WTC11 (cell line): ENCODE measurements around the gene CSNK1A1L. TPM values are rescaled to one million over a fixed set of nuclear protein-coding genes. Genes with fewer than 3 reads are reported as not detected.

Source experiments
- ATAC-seq: fragments of 200-7000 bp; cut with Tn5 transposase; 2 replicates; pipeline ENCODE4 v1.10.0; 2021; ENCODE audit warnings: mild to moderate bottlenecking, moderate library complexity
- CTCF ChIA-PET: fragments of 300-600 bp; sonication (Branson Sonifier 250); formaldehyde crosslinking; loops from one replicate; lab custom pipeline; 2021; ENCODE audit warnings: antibody characterized with exemption; lab: Charles Lee
- POLR2A ChIA-PET: fragments of 350-600 bp; sonication (Branson Sonifier 250); formaldehyde crosslinking; loops from one replicate; lab custom pipeline; 2021; ENCODE audit warnings: antibody characterized with exemption; lab: Charles Lee
- DNase-seq: peaks from one replicate; pipeline ENCODE4 v3.0.0; 2021; ENCODE audit warnings: low spot score
- H3K27ac Mint-ChIP-seq: 2 replicates; pipeline ENCODE4 v1.8.0; 2021; ENCODE audit warnings: mixed read lengths
- H3K27me3 Mint-ChIP-seq: 2 replicates; pipeline ENCODE4 v1.8.0; 2021; ENCODE audit warnings: low read depth, mild to moderate bottlenecking, moderate library complexity, mixed read lengths
- H3K36me3 Mint-ChIP-seq: 2 replicates; pipeline ENCODE4 v1.8.0; 2021; ENCODE audit warnings: mixed read lengths
- H3K4me1 Mint-ChIP-seq: 2 replicates; pipeline ENCODE4 v1.8.0; 2022; ENCODE audit warnings: mixed read lengths
- H3K4me3 Mint-ChIP-seq: 2 replicates; pipeline ENCODE4 v1.8.0; 2021; ENCODE audit warnings: mild to moderate bottlenecking, moderate library complexity, mixed read lengths
- H3K9me3 Mint-ChIP-seq: 2 replicates; pipeline ENCODE4 v1.8.0; 2021; ENCODE audit warnings: mixed read lengths
- ATF1 ChIP-seq: sonication (generic); formaldehyde crosslinking; IDR thresholded peaks from 2 replicates; pipeline ENCODE4 v1.8.1; 2023; ENCODE audit warnings: mild to moderate bottlenecking, moderate library complexity, missing genetic modification reagents
- CREB1 ChIP-seq: sonication (generic); formaldehyde crosslinking; IDR thresholded peaks from 2 replicates; pipeline ENCODE4 v1.8.0; 2023; ENCODE audit warnings: mild to moderate bottlenecking, missing genetic modification reagents
- CREM ChIP-seq: sonication (generic); formaldehyde crosslinking; IDR thresholded peaks from 2 replicates; pipeline ENCODE4 v1.8.1; 2022; ENCODE audit warnings: mild to moderate bottlenecking, missing genetic modification reagents, moderate library complexity
- CTCF ChIP-seq: fragments of 200-600 bp; IDR thresholded peaks from 2 replicates; pipeline ENCODE4 v1.8.0; 2022; ENCODE audit warnings: antibody characterized with exemption
- E2F5 ChIP-seq: sonication (generic); formaldehyde crosslinking; IDR thresholded peaks from 2 replicates; pipeline ENCODE4 v1.8.1; 2022; ENCODE audit warnings: mild to moderate bottlenecking, moderate library complexity, missing genetic modification reagents
- IRF2 ChIP-seq: sonication (generic); formaldehyde crosslinking; IDR thresholded peaks from 2 replicates; pipeline ENCODE4 v1.8.0; 2022; ENCODE audit warnings: low read depth, missing genetic modification reagents, borderline replicate concordance
- MYBL2 ChIP-seq: sonication (generic); formaldehyde crosslinking; IDR thresholded peaks from 2 replicates; pipeline ENCODE4 v1.8.1; 2023; ENCODE audit warnings: mild to moderate bottlenecking, moderate library complexity, missing genetic modification reagents
- NR1H2 ChIP-seq: sonication (generic); formaldehyde crosslinking; IDR thresholded peaks from 2 replicates; pipeline ENCODE4 v1.9.0; 2021; ENCODE audit warnings: mild to moderate bottlenecking, moderate library complexity, missing genetic modification reagents
- NR3C1 ChIP-seq: sonication (generic); formaldehyde crosslinking; conservative IDR thresholded peaks from 2 replicates; pipeline ENCODE4 v1.8.1; 2023; ENCODE audit warnings: low read depth, mild to moderate bottlenecking, missing genetic modification reagents
- SP1 ChIP-seq: sonication (generic); formaldehyde crosslinking; conservative IDR thresholded peaks from 2 replicates; pipeline ENCODE4 v1.8.1; 2022; ENCODE audit warnings: missing genetic modification reagents
- TEAD4 ChIP-seq: sonication (generic); formaldehyde crosslinking; IDR thresholded peaks from 2 replicates; pipeline ENCODE4 v1.8.0; 2022; ENCODE audit warnings: mild to moderate bottlenecking, missing genetic modification reagents
- ZBTB43 ChIP-seq: sonication (generic); formaldehyde crosslinking; IDR thresholded peaks from 2 replicates; pipeline ENCODE4 v1.8.1; 2023; ENCODE audit warnings: mild to moderate bottlenecking, missing genetic modification reagents
- ZNF138 ChIP-seq: sonication (generic); formaldehyde crosslinking; conservative IDR thresholded peaks from 2 replicates; pipeline ENCODE4 v1.8.1; 2022; ENCODE audit warnings: mild to moderate bottlenecking, moderate library complexity, missing genetic modification reagents
- ZNF532 ChIP-seq: fragments of 250-450 bp; sonication (Bioruptor Pico); IDR thresholded peaks from 2 replicates; pipeline ENCODE4 v1.9.0; 2021; ENCODE audit warnings: mild to moderate bottlenecking, borderline replicate concordance
- total RNA-seq: library from RNA; stranded (reverse); gene quantifications from 3 replicates; pipeline ENCODE4 v1.2.3, GENCODE V29; 2021
- TF ChIP-seq, protein P1 (sequence below): sonication (generic); formaldehyde crosslinking; IDR thresholded peaks from 2 replicates; pipeline ENCODE4 v1.8.0; 2023; ENCODE audit warnings: missing genetic modification reagents
- TF ChIP-seq, protein P2 (sequence below): fragments of 250-450 bp; sonication (Bioruptor Pico); IDR thresholded peaks from 2 replicates; pipeline ENCODE4 v1.9.0; 2021; ENCODE audit warnings: mild to moderate bottlenecking
- TF ChIP-seq, protein P3 (sequence below): sonication (generic); formaldehyde crosslinking; IDR thresholded peaks from 2 replicates; pipeline ENCODE4 v1.8.1; 2023; ENCODE audit warnings: mild to moderate bottlenecking, missing genetic modification reagents, borderline replicate concordance

CSNK1A1L gene
- total RNA-seq, 1 experiment from 2014 or later: not detected

- POLR2A ChIA-PET: interaction anchor here (0.6 kb wide), 1 partner anchor 379 kb away, joined by 4 read pairs; no protein-coding TSS in a partner anchor
- no peak for TF ChIP-seq NR1H2 (CRISPR knock-in tag)
- TF ChIP-seq NR3C1 (CRISPR knock-in tag): no peak
- no peak for TF ChIP-seq ATF1 (CRISPR knock-in tag)
- no peak for ATAC-seq
- no peak overlapping the region for H3K4me3 Mint-ChIP-seq
- no peaks in the 10 kb centered on the region for H3K9me3 Mint-ChIP-seq
- peaks cover 17% of the 10 kb centered on the region for H3K4me1 Mint-ChIP-seq
- no peak overlapping the region for H3K27ac Mint-ChIP-seq
- H3K36me3 Mint-ChIP-seq: no peaks in the 10 kb centered on the region
- H3K27me3 Mint-ChIP-seq: no peaks in the 10 kb centered on the region
- CTCF ChIA-PET: interaction anchor here (0.6 kb wide), 1 partner anchor 200 kb away, joined by 4 read pairs; no protein-coding TSS in a partner anchor
- DNase-seq: no peak
These were observed 35.8 kb downstream of the CSNK1A1L start for GRCh38 chr13:37069597-37070103.

DNA sequence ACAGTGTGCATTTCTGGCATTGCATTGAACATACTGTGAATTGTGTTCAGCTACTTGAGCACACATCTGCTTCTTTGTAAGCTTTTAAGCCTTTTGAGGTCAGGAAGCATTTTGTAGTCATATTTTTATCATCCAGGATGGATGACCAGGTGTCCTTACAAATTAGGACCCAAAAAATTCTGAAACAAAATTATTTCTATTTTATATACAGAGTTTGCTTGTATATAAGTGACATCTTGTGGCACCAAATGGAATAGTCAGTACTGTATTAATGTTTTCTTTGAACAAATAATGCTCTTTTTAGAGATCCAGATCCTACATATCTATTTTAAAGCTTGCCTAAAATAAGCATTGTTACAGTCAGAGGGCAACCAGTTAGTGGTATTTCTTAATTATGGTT lies 36.5 kb downstream of the CSNK1A1L start:
- CTCF ChIA-PET: no interaction called here
- Mint-ChIP-seq H3K4me3 (no peak overlapping the region), H3K27me3 (no peaks in the 10 kb centered on the region), H3K9me3 (no peaks in the 10 kb centered on the region), H3K4me1 (peaks cover 17% of the 10 kb centered on the region), H3K36me3 (no peaks in the 10 kb centered on the region), H3K27ac (no peak overlapping the region)
- DNase-seq: no peak
- no peak for ATAC-seq
- TF ChIP-seq E2F5 (CRISPR knock-in tag) (no peak), ZNF138 (CRISPR knock-in tag) (no peak), CREB1 (CRISPR knock-in tag) (no peak), ZBTB43 (CRISPR knock-in tag) (no peak), MYBL2 (no peak), CTCF (no peak), IRF2 (no peak), ATF1 (CRISPR knock-in tag) (no peak)
- TF ChIP-seq, protein P1, sequence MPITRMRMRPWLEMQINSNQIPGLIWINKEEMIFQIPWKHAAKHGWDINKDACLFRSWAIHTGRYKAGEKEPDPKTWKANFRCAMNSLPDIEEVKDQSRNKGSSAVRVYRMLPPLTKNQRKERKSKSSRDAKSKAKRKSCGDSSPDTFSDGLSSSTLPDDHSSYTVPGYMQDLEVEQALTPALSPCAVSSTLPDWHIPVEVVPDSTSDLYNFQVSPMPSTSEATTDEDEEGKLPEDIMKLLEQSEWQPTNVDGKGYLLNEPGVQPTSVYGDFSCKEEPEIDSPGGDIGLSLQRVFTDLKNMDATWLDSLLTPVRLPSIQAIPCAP (CRISPR knock-in tag): no peak
- TF ChIP-seq, protein P2, sequence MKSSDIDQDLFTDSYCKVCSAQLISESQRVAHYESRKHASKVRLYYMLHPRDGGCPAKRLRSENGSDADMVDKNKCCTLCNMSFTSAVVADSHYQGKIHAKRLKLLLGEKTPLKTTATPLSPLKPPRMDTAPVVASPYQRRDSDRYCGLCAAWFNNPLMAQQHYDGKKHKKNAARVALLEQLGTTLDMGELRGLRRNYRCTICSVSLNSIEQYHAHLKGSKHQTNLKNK: no peak
- POLR2A ChIA-PET: no interaction called here

DNA sequence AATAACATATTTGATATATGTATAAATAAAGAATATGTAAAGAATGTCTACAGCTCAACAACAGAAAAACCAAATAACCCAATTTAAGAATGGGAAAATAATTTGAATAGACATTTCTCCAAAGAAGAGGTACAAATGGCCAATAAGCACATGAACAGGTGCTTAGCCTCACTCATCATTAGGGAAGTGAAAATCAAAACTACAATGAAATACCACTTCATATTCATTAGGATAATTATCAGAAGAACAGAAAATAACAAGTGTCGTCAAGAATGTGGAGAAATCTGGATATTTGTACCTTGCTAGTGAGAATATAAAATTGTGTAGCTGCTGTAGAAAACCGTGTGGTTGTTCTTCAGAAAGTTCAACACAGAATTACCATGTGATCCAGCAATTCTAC lies 37.6 kb downstream of the CSNK1A1L start:
- no peak for DNase-seq
- no peak for ATAC-seq
- CTCF ChIA-PET: no interaction called here
- POLR2A ChIA-PET: no interaction called here
- Mint-ChIP-seq H3K4me3 (no peak overlapping the region), H3K27ac (no peak overlapping the region), H3K27me3 (peaks cover 2% of the 10 kb centered on the region; the same call in 1 of the 2 replicates), H3K4me1 (peaks cover 15% of the 10 kb centered on the region), H3K9me3 (no peaks in the 10 kb centered on the region), H3K36me3 (no peaks in the 10 kb centered on the region)
- TF ChIP-seq SP1 (CRISPR knock-in tag): no peak
- no peak for TF ChIP-seq ZNF532 (CRISPR knock-in tag)
- TF ChIP-seq, protein P3, sequence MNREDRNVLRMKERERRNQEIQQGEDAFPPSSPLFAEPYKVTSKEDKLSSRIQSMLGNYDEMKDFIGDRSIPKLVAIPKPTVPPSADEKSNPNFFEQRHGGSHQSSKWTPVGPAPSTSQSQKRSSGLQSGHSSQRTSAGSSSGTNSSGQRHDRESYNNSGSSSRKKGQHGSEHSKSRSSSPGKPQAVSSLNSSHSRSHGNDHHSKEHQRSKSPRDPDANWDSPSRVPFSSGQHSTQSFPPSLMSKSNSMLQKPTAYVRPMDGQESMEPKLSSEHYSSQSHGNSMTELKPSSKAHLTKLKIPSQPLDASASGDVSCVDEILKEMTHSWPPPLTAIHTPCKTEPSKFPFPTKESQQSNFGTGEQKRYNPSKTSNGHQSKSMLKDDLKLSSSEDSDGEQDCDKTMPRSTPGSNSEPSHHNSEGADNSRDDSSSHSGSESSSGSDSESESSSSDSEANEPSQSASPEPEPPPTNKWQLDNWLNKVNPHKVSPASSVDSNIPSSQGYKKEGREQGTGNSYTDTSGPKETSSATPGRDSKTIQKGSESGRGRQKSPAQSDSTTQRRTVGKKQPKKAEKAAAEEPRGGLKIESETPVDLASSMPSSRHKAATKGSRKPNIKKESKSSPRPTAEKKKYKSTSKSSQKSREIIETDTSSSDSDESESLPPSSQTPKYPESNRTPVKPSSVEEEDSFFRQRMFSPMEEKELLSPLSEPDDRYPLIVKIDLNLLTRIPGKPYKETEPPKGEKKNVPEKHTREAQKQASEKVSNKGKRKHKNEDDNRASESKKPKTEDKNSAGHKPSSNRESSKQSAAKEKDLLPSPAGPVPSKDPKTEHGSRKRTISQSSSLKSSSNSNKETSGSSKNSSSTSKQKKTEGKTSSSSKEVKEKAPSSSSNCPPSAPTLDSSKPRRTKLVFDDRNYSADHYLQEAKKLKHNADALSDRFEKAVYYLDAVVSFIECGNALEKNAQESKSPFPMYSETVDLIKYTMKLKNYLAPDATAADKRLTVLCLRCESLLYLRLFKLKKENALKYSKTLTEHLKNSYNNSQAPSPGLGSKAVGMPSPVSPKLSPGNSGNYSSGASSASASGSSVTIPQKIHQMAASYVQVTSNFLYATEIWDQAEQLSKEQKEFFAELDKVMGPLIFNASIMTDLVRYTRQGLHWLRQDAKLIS (CRISPR knock-in tag): no peak
- TF ChIP-seq CREM (CRISPR knock-in tag): no peak
- no peak for TF ChIP-seq TEAD4 (CRISPR knock-in tag)
